22Rv1 (cell line): Measurements from ENCODE around the gene CNN3.

ENCODE experiments used
- CTCF ChIP-seq: fragments of 450-650 bp; IDR thresholded peaks from 2 replicates; pipeline ENCODE4 v1.5.1; 2017; ENCODE audit warnings: mild to moderate bottlenecking
- ZFX ChIP-seq: fragments of 450-650 bp; IDR thresholded peaks from 2 replicates; pipeline ENCODE4 v1.6.1; 2017; ENCODE audit warnings: antibody characterized with exemption, borderline replicate concordance

GRCh38 chr1:94963864-94964263 lies 37.0 kb upstream of the CNN3 start:
- TF ChIP-seq CTCF: no peak
- no peak for TF ChIP-seq ZFX
